NCI-H1436 (cell line): ENCODE measurements around the gene CLEC1B.
"Not testable (repeated sequence)": the region's sequence is repeated elsewhere in the genome, so short reads cannot be mapped to it uniquely, and the experiment has no call there.

Experiments used
- DNase-seq: peaks from one replicate; lab custom pipeline; 2025; lab: John Stamatoyannopoulos, UW

CLEC1B gene

DNA sequence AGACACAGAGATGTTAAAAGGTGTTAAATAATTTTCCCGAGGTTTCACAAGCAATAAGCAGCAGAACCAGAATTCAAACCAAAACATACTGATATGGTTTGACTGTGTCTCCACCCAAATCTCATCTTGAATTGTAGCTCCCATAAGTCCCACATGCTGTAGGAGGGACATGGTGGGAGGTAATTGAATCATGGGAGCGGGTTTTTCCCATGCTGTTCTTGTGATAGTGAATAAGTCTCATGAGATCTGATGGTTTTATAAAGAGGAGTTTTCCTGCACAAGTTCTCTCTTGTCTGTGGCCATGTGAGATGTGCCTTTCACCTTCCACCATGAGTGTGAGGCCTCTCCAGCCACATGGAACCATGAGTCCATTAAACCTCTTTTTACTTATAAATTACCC, 24.2 kb downstream of the CLEC1B start:
- DNase-seq = not testable (repeated sequence)

DNA sequence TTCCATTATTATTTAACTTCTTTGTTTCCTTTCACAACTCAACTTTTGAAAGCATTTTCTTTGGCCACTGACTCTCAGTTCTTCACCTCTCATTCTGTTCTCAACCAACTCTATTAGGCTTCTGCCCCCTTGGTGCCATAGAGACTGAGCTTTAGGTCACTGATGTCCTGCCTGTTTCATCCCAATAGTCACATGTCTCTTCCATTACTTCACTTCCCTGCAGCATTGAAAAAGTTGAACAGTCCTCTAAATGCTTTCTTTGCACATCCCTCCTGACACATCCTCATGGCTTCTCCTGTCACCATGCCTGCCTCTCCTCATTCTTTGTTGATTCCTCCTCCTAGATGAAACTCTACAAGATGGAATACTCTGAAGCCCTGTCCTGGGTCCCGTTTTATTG, 25.0 kb downstream of the CLEC1B start:
- DNase-seq = no peak

DNA sequence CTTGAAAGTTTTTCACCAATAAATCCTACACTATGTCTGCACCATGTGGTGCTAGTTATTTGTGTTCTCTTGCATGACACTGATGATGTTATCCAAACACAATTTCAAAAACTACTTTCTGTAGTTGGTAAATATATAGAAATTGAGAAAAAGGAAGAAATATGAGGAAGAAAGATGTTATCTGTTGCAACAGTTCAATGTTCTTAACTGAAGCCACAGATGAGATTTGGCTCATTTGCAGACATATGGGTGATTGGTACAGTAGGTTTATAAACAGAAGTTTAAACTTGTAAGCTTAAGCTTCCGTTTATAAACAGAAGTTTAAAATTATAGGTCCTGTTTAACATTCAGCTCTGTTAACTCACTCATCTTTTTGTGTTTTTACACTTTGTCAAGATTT, 27.7 kb downstream of the CLEC1B start, which contains the start of gene CLEC12A:
Gene CLEC12A (plus strand): TSS at position 229 of the 400 bp plus-strand sequence. CDS start 188 bp downstream, outside the sequence.
- no peak for DNase-seq

DNA sequence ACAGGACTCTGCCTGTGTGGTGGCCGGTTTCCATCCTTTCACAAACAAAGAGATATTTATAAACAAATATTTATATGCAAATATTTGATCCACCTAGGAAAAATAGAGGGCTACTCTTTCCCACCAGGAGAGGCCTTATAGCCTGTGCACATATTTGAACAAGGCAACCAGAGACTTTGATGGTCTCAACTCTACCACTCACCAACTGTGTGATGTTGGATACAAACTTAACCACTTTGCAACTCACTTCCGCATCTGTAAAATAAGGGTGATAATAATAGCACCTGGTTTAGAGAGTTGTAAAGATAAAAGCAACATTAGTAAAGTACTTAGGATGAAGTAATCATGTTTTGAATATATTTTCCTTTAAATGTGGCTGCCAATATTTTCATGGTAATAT, 29.2 kb downstream of the CLEC1B start:
- no peak for DNase-seq

DNA sequence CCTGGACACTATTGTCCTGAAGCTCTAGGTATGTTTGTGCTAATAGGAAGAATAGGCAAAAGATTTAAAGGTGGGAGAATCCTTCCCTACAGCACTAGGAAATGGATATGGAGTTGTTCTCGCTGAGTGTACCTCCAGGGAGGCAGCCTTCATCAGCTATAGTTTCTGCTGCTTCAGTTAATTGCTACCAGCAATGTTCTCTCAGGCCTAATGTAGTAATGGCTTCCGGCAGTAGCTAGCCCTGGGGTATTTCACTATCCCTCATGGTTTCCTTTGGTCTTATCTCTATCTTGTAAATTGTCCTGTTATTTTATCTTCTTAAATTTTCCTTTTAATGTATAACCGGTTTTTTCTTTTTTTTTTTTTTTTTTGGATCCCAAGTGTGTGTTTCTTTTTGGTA, 37.0 kb downstream of the CLEC1B start:
- no peak for DNase-seq

DNA sequence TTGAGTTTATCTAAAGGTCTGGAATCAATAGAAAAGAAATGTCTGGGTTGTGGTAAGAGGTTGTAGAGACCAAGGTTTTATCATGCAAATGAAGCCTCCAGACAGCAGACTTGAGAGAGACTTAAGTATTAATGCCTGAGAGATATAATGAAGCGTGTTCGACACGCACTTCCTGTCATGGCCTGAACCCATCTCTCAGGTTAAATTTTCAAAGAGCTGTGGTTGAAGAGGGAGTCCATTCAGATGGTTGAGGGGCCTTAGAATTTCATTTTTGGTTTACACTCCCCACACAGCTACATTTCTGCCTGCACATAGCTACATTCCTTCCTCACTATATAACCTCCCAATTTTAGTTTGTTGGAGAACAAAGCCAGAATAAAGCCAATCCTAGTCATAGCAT, 37.8 kb downstream of the CLEC1B start:
- DNase-seq = no peak

DNA sequence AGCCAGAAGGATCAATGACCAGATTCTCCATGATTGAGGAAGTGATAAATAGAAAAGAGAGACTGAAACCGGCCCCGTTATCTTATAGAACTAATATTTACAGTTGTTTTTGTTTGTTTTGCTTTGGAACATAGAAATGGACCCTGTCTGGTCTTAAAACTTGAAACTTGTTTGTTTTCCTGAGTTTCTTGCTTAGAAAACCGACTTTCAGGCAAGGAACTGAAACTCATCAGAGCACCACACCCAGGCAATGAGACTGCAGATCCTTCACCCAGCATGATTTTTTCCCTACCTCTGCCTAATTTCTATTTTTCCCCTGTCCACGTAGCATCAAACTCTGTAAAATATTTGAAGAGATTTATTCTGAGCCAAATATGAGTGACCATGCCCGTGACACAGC, 38.3 kb downstream of the CLEC1B start:
- DNase-seq = no peak

DNA sequence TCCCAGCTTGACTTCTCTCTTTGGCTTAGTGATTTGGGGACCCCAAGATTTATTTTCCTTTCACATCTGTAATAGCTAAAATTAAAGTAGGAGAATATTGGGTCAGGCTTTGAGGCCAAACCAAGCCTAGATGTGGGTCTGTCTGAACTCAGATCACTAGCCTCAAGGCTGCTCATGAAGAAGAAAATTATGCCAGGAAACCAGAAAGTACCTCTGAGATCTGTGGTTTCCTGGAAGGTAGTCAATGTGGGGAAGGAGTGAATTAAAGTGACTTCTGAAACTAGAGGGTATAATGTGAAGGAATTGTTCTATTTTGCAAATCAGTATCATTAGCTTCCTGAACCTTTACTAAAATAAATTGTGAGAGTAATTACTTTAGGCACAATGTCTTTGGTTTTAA, 41.1 kb downstream of the CLEC1B start:
- no peak for DNase-seq

DNA sequence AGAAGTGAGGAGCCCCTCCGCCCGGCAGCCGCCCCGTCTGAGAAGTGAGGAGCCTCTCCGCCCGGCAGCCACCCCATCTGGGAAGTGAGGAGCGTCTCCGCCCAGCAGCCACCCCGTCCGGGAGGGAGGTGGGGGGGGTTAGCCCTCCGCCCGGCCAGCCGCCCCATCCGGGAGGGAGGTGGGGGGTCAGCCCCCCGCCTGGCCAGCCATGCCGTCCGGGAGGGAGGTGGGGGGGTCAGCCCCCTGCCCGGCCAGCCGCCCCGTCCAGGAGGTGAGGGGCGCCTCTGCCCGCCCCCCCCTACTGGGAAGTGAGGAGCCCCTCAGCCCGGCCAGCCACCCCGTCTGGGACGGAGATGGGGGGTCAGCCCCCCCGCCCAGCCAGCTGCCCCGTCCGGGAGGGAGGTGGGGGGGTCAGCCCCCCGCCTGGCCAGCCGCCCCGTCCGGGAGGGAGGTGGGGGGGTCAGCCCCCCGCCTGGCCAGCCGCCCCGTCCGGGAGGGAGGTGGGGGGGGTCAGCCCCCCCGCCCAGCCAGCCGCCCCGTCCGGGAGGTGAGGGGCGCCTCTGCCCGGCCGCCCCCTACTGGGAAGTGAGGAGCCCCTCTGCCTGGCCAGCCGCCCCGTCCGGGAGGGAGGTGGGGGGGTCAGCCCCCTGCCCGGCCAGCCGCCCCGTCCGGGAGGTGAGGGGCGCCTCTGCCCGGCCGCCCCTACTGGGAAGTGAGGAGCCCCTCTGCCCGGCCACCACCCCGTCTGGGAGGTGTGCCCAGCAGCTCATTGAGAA, 45.8 kb downstream of the CLEC1B start:
- DNase-seq = not testable (repeated sequence)

DNA sequence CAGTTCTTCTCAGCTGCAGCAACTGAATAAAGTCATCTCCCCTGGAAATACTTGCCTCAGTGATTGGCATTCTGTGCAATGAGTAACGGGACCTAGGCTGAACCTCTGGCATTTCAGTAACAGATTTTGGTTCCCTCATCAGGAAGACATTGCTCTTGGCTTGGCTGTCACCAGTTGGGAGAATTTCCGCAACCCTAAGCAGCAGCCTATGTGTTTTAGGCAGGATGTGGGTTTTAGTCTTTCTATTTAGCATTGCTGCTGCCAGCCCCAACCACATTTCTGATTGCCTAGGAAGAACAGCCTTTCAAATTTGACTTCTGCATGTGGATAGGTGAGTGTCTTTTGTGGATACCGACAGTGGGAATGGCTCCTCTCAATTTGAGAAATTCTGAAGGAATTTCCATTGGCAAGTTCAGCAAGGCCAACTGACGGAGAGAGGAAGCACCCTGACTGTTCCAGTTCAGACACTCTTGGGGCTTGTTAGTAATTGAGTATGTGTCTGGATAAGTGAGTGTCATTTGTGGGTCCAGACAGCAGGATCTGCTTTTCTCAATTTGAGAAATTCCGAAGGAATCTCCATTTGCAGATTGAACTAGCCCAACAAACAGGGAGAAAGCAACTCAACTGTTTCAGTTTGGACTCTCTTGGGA, 47.8 kb downstream of the CLEC1B start:
- no peak for DNase-seq

DNA sequence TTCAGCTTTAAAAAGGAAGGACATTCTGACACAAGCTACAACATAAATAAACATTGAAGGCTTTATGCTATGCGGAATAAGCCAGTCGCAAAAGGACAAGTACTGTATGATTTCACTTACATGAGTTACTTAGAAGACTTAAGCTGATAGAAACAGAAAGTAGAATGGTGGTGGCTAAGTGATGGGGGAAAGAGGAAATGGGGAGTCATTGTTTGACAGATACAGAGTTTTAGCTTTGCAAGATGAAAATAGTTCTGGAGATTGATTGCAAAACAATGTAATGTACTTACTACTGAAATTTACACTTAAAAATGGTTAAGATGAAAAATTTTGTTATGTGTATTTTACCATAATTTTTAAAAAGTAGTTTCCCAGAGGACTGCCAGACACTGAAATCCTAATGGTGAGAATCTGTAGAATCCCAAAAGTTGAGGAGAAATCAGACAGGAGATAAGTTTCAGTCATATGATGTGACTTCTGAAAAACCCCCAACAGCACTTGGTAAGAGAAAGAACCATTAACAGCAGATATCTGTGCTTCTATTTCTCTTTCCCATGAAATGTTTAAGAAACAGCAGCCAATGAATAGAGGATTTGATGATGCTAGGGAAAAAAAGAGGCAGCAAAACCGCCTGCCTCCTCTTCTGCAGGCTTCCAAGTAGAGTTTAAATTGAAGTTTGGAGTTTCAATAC, 50.2 kb downstream of the CLEC1B start:
- no peak for DNase-seq

DNA sequence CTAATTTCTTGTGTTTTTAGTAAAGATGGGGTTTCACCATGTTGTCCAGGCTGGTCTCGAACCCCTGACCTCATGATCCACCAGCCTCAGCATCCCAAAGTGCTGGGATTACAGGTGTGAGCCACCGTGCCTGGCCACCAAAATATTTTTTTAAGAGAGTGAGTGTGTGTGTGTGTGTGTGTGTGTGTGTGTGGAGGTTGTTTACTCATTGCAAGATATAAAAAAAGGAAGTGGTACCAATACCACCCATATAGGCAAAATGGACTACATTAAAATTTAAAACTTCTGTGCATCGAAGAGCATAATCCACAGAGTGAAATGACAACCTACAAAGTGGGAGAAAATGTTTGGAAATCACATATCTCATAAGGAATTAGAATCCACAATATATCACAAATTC, 51.2 kb downstream of the CLEC1B start:
- DNase-seq = no peak

DNA sequence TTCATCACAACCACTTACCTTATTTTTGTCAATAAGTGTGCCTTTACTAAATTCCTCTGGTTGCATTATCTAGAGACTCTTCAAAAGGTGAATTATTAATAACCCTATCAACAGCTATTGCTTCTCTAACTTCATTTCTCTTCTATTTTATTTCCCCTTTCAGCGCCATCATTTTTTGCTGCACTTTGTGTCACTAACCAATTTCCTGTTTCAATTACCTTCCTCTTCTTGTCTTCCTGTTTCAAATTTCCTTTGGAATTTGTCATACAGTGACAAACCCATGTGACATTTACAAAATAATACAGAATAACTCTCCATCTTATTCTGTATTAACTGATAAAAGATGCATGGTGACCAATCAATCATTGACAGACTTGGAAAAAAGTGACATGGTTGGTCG, 54.5 kb downstream of the CLEC1B start:
- no peak for DNase-seq

DNA sequence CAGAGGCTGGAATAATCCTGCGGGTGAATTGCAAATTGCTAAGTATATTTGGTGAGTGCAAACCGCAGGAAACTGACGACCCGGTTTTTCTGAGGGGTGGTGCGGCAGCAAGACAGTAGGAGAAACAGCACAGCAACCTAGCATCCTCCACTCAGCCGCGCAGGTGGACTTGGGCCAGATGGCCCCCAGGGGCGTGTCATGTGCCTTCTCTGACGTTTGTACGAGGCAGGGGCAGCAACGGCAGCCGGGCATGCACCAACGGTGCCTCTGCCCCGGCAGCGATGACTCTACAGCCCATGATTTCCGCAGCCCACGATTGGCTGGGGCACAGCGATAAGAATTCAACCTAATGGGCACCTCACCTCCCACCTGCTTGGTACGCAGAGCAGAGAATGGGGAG, 55.7 kb downstream of the CLEC1B start:
- DNase-seq = no peak
